ENCODE results near the gene TP53AIP1. TPM values are rescaled to one million over a fixed set of nuclear protein-coding genes. Genes with fewer than 3 reads are reported as not detected.

Gene TP53AIP1
- total and polyA plus RNA-seq, 7 experiments from 2014 or later: not detected

- CTCF ChIA-PET: interaction anchor here (0.6 to 1.9 kb wide), 8 partner anchors 13 to 747 kb away, joined by 3 to 6 read pairs (median 3); no protein-coding TSS in a partner anchor
- Histone ChIP-seq H3K27me3 (ENCODE audit: control insufficient read depth in 2 of 2, insufficient read depth in 2 of 2, low read length in 2 of 2) (peaks cover 4 to 5% of the 10 kb centered on the region in 2 donors), H3K9me3 (ENCODE audit: control insufficient read depth in 2 of 3, low read length in 3 of 3) (no peaks in the 10 kb centered on the region), H3K4me3 (ENCODE audit: low read length) (peak overlapping the region; percentile 62), H3K4me1 (ENCODE audit: control insufficient read depth in 2 of 2, insufficient read depth in 2 of 2, low read length in 2 of 2) (peaks cover 0 to 3% of the 10 kb centered on the region in 2 donors), H3K27ac (ENCODE audit: low read depth, low read length) (no peak overlapping the region), H3K36me3 (ENCODE audit: control insufficient read depth in 2 of 3, insufficient read depth in 3 of 3, low read length in 3 of 3) (no peaks in the 10 kb centered on the region)
- intact Hi-C loops (cut with micrococcal nuclease): loop anchor here (1.0 to 5.0 kb wide), 5 partner anchors 19 to 868 kb away; no protein-coding TSS in a partner anchor
- peaks cover 8 to 88% (median 29%) of the 10 kb centered on the region in 5 donors for H3K27me3 Mint-ChIP-seq
- H3K4me3 Mint-ChIP-seq: peak overlapping the region; percentile 79 to 89 (median 82)
- H3K4me1 Mint-ChIP-seq: peaks cover 7 to 24% (median 11%) of the 10 kb centered on the region in 7 donors
- H3K27ac Mint-ChIP-seq: peak overlapping the region in 2 of 9 donors; percentile 13 to 59
- DNase-seq (peak in 7 of 9 donors; percentile 27 to 51 (median 46)), ATAC-seq (peak; percentile 73)
- no peaks in the 10 kb centered on the region for H3K9me3 Mint-ChIP-seq
- H3K36me3 Mint-ChIP-seq: no peaks in the 10 kb centered on the region
- POLR2A ChIA-PET: interaction anchor here (0.9 kb wide), 1 partner anchor 22 kb away, joined by 4 read pairs; no protein-coding TSS in a partner anchor
These were observed 37.1 kb downstream of the TP53AIP1 start for GRCh38 chr11:128905345-128906184.

- H3K9me3 Mint-ChIP-seq: no peaks in the 10 kb centered on the region
- peaks cover 8 to 80% (median 22%) of the 10 kb centered on the region in 5 donors for H3K27me3 Mint-ChIP-seq
These were observed 37.9 kb downstream of the TP53AIP1 start for GRCh38 chr11:128904656-128905344.

GRCh38 chr11:128904303-128904655, 38.4 kb downstream of the TP53AIP1 start:
- Mint-ChIP-seq H3K27ac (peak overlapping the region in 2 of 9 donors; percentile 52 to 57), H3K4me1 (peaks cover 7 to 24% (median 11%) of the 10 kb centered on the region in 7 donors), H3K9me3 (no peaks in the 10 kb centered on the region), H3K4me3 (peak overlapping the region; percentile 32 to 86 (median 72)), H3K36me3 (no peaks in the 10 kb centered on the region), H3K27me3 (peaks cover 3 to 75% (median 18%) of the 10 kb centered on the region in 5 donors)
- Histone ChIP-seq H3K4me3 (ENCODE audit: low read length) (no peak overlapping the region), H3K9me3 (ENCODE audit: control insufficient read depth in 2 of 3, low read length in 3 of 3) (no peaks in the 10 kb centered on the region), H3K27me3 (ENCODE audit: control insufficient read depth in 2 of 2, insufficient read depth in 2 of 2, low read length in 2 of 2) (peaks cover 4 to 5% of the 10 kb centered on the region in 2 donors), H3K27ac (ENCODE audit: low read depth, low read length) (no peak overlapping the region), H3K36me3 (ENCODE audit: control insufficient read depth in 2 of 3, insufficient read depth in 3 of 3, low read length in 3 of 3) (no peaks in the 10 kb centered on the region), H3K4me1 (ENCODE audit: control insufficient read depth in 2 of 2, insufficient read depth in 2 of 2, low read length in 2 of 2) (peaks cover 0 to 3% of the 10 kb centered on the region in 2 donors)
- POLR2A ChIA-PET: interaction anchor here (0.8 kb wide), 1 partner anchor 12 kb away, joined by 3 read pairs; the partner anchor contains the start of gene KCNJ5
- intact Hi-C loops (cut with micrococcal nuclease): no loop called here
- CTCF ChIA-PET: interaction anchor here (0.9 kb wide), 1 partner anchor 25 kb away, joined by 3 read pairs; no protein-coding TSS in a partner anchor
- no peak for DNase-seq
- no peak for ATAC-seq

More at GRCh38 chr11:128904656-128905344, 37.9 kb downstream of the TP53AIP1 start:
- no peak for DNase-seq
- Mint-ChIP-seq H3K4me3 (peak overlapping the region; percentile 32 to 86 (median 72)), H3K36me3 (no peaks in the 10 kb centered on the region), H3K4me1 (peaks cover 7 to 24% (median 11%) of the 10 kb centered on the region in 7 donors), H3K27ac (peak overlapping the region in 1 of 9 donors; percentile 57)
- no peaks in the 10 kb centered on the region for H3K36me3 ChIP-seq (ENCODE audit: control insufficient read depth in 2 of 3, insufficient read depth in 3 of 3, low read length in 3 of 3)
- intact Hi-C loops (cut with micrococcal nuclease): loop anchor here in 1 of 2 donors (5.0 kb wide), 3 partner anchors 732 to 867 kb away; no protein-coding TSS in a partner anchor
- H3K27me3 ChIP-seq (ENCODE audit: control insufficient read depth in 2 of 2, insufficient read depth in 2 of 2, low read length in 2 of 2): peaks cover 4 to 5% of the 10 kb centered on the region in 2 donors
- peaks cover 0 to 3% of the 10 kb centered on the region in 2 donors for H3K4me1 ChIP-seq (ENCODE audit: control insufficient read depth in 2 of 2, insufficient read depth in 2 of 2, low read length in 2 of 2)
- no peaks in the 10 kb centered on the region for H3K9me3 ChIP-seq (ENCODE audit: control insufficient read depth in 2 of 3, low read length in 3 of 3)
- no peak overlapping the region for H3K27ac ChIP-seq (ENCODE audit: low read depth, low read length)
- ChIA-PET CTCF (interaction anchor here (0.6 to 0.9 kb wide), 2 partner anchors 24 to 54 kb away, joined by 3 read pairs; no protein-coding TSS in a partner anchor), POLR2A (interaction anchor here (0.8 to 0.9 kb wide), 2 partner anchors 13 to 21 kb away, joined by 3 to 4 read pairs; partner anchors contain the start of gene KCNJ5)
- ATAC-seq: peak; percentile 33
- peak overlapping the region; percentile 62 for H3K4me3 ChIP-seq (ENCODE audit: low read length)

- peak overlapping the region in 9 of 10 donors; percentile 4 to 86 (median 65) for H3K4me3 Mint-ChIP-seq
- CTCF ChIA-PET: interaction anchor here (0.9 kb wide), 1 partner anchor 15 kb away, joined by 3 read pairs; no protein-coding TSS in a partner anchor
- POLR2A ChIA-PET: interaction anchor here (0.7 to 0.8 kb wide), 2 partner anchors 12 to 428 kb away, joined by 3 read pairs; partner anchors contain the start of gene KCNJ5
- H3K4me3 ChIP-seq (ENCODE audit: low read length): no peak overlapping the region
- ATAC-seq: peak; percentile 20
- peaks cover 0 to 72% (median 12%) of the 10 kb centered on the region in 5 donors for H3K27me3 Mint-ChIP-seq
- H3K9me3 ChIP-seq (ENCODE audit: control insufficient read depth in 2 of 3, low read length in 3 of 3): no peaks in the 10 kb centered on the region
- H3K4me1 Mint-ChIP-seq: peaks cover 7 to 24% (median 11%) of the 10 kb centered on the region in 7 donors
- H3K27ac ChIP-seq (ENCODE audit: low read depth, low read length): no peak overlapping the region
- peak overlapping the region in 1 of 9 donors; percentile 52 for H3K27ac Mint-ChIP-seq
- no peaks in the 10 kb centered on the region for H3K9me3 Mint-ChIP-seq
- H3K36me3 ChIP-seq (ENCODE audit: control insufficient read depth in 2 of 3, insufficient read depth in 3 of 3, low read length in 3 of 3): no peaks in the 10 kb centered on the region
- intact Hi-C loops (cut with micrococcal nuclease): no loop called here
- no peaks in the 10 kb centered on the region for H3K36me3 Mint-ChIP-seq
- DNase-seq: no peak
- H3K27me3 ChIP-seq (ENCODE audit: control insufficient read depth in 2 of 2, insufficient read depth in 2 of 2, low read length in 2 of 2): peaks cover 1 to 5% of the 10 kb centered on the region in 2 donors
- H3K4me1 ChIP-seq (ENCODE audit: control insufficient read depth in 2 of 2, insufficient read depth in 2 of 2, low read length in 2 of 2): peaks cover 0 to 3% of the 10 kb centered on the region in 2 donors
These were observed 39.2 kb downstream of the TP53AIP1 start for GRCh38 chr11:128903248-128904061.

GRCh38 chr11:128902515-128903066, 40.1 kb downstream of the TP53AIP1 start:
- ATAC-seq: no peak
- peaks cover 0 to 2% of the 10 kb centered on the region in 2 donors for H3K27me3 ChIP-seq (ENCODE audit: control insufficient read depth in 2 of 2, insufficient read depth in 2 of 2, low read length in 2 of 2)
- H3K4me1 Mint-ChIP-seq: peaks cover 7 to 24% (median 11%) of the 10 kb centered on the region in 7 donors
- no peaks in the 10 kb centered on the region for H3K9me3 Mint-ChIP-seq
- H3K36me3 ChIP-seq (ENCODE audit: control insufficient read depth in 2 of 3, insufficient read depth in 3 of 3, low read length in 3 of 3): no peaks in the 10 kb centered on the region
- POLR2A ChIA-PET: interaction anchor here (0.7 kb wide), 1 partner anchor 427 kb away, joined by 3 read pairs; no protein-coding TSS in a partner anchor
- H3K27ac Mint-ChIP-seq: peak overlapping the region in 1 of 9 donors; percentile 33
- peaks cover 0 to 3% of the 10 kb centered on the region in 2 donors for H3K4me1 ChIP-seq (ENCODE audit: control insufficient read depth in 2 of 2, insufficient read depth in 2 of 2, low read length in 2 of 2)
- H3K9me3 ChIP-seq (ENCODE audit: control insufficient read depth in 2 of 3, low read length in 3 of 3): no peaks in the 10 kb centered on the region
- H3K27me3 Mint-ChIP-seq: peaks cover 0 to 71% (median 8%) of the 10 kb centered on the region in 5 donors
- H3K27ac ChIP-seq (ENCODE audit: low read depth, low read length): no peak overlapping the region
- CTCF ChIA-PET: no interaction called here
- DNase-seq: no peak
- peak overlapping the region in 1 of 10 donors; percentile 35 for H3K4me3 Mint-ChIP-seq
- no peaks in the 10 kb centered on the region for H3K36me3 Mint-ChIP-seq
- H3K4me3 ChIP-seq (ENCODE audit: low read length): no peak overlapping the region
- intact Hi-C loops (cut with micrococcal nuclease): no loop called here

Measured in naive thymus-derived CD4-positive, alpha-beta T cell (primary cell).